ENCODE measurements around the gene STRA6.

GRCh38 chr15:74202452-74203401, at the start of gene STRA6:
- TF ChIP-seq POLR2A (IDR thresholded peaks at IDR 0.05) (no peak), CTCF (IDR thresholded peaks at IDR 0.05) (no peak)
